Ectodermal cell (in vitro differentiated cells): Measurements from ENCODE around the gene ACSL1. TPM values are rescaled to one million over a fixed set of nuclear protein-coding genes. Genes with fewer than 3 reads are reported as not detected.

Source experiments
- H3K27ac ChIP-seq: 2 replicates; pipeline ENCODE4 v1.7.0; 2013; ENCODE audit warnings: mild to moderate bottlenecking, low read depth, low read length; ENCODE audit not compliant: insufficient read depth, poor library complexity, severe bottlenecking
- H3K27me3 ChIP-seq: 2 replicates; pipeline ENCODE4 v1.7.0; 2013; ENCODE audit warnings: mild to moderate bottlenecking, low read length; ENCODE audit not compliant: insufficient read depth, control insufficient read depth, poor library complexity, severe bottlenecking
- H3K36me3 ChIP-seq: one replicate; pipeline ENCODE4 v1.7.0; 2013; ENCODE audit warnings: low read length; ENCODE audit not compliant: control insufficient read depth, insufficient read depth
- H3K4me1 ChIP-seq: one replicate; pipeline ENCODE4 v1.7.0; 2013; ENCODE audit warnings: low read length; ENCODE audit not compliant: control insufficient read depth, insufficient read depth
- H3K4me3 ChIP-seq: 2 replicates; pipeline ENCODE4 v1.7.0; 2013; ENCODE audit warnings: low read depth, low read length, control low read depth; ENCODE audit not compliant: insufficient read depth
- H3K9me3 ChIP-seq: 2 replicates; pipeline ENCODE4 v1.7.0; 2013; ENCODE audit warnings: mild to moderate bottlenecking, low read length, moderate library complexity; ENCODE audit not compliant: control insufficient read depth
- WGBS, 2 experiments: methylation state at CpG; one replicate each; pipeline ENCODE4 v1.1.7; 2013; ENCODE audit warnings: missing lambda C conversion rate in 2 of 2; 5-methylcytosine and 5-hydroxymethylcytosine counted together
- polyA plus RNA-seq, 4 experiments: library from polyadenylated mRNA; stranded (reverse); fragments of 50-300 nt; gene quantifications; one replicate each; pipeline ENCODE4 v1.2.3, GENCODE V29; 2013

Gene ACSL1
- 2.5 TPM for polyA plus RNA-seq (2013, experiment 1 of 4)
- polyA plus RNA-seq (2013, experiment 2 of 4), result 1.6 TPM
- polyA plus RNA-seq (2013, experiment 3 of 4), result 1.9 TPM
- 1.5 TPM for polyA plus RNA-seq (2013, experiment 4 of 4)

GRCh38 chr4:184825896-184826690 is at the start of gene ACSL1:
Gene ACSL1, minus strand, starts transcription at chr4:184825968. Its CDS starts 22,454 bp downstream, at chr4:184803514.
- no peak within 1 kb of the TSS for H3K27ac ChIP-seq
- peaks cover 3% of the 10 kb centered on the region for H3K4me1 ChIP-seq
- peaks cover 75% of the 10 kb centered on the region for H3K27me3 ChIP-seq
- WGBS, 2 experiments, result 1 to 2% methylated on average over 94 of the region's 94 CpGs
- H3K9me3 ChIP-seq, result no peaks in the 10 kb centered on the region
- peak within 1 kb of the TSS; percentile 44 for H3K4me3 ChIP-seq
- H3K36me3 ChIP-seq, result no peaks in the 10 kb centered on the region

- no peaks in the 10 kb centered on the region for H3K9me3 ChIP-seq
- H3K27ac ChIP-seq, result no peak overlapping the region
- no peak overlapping the region for H3K4me3 ChIP-seq
- no peaks in the 10 kb centered on the region for H3K36me3 ChIP-seq
- 92 to 100% methylated on average over 2 of the region's 2 CpGs for WGBS, 2 experiments
- H3K4me1 ChIP-seq, result no peaks in the 10 kb centered on the region
- H3K27me3 ChIP-seq, result no peaks in the 10 kb centered on the region
These were observed 47.3 kb upstream of the ACSL1 start for GRCh38 chr4:184873054-184873453.

GRCh38 chr4:184870718-184871117 is 45.0 kb upstream of the ACSL1 start:
- Histone ChIP-seq H3K4me3 (no peak overlapping the region), H3K27ac (no peak overlapping the region), H3K27me3 (no peaks in the 10 kb centered on the region), H3K36me3 (no peaks in the 10 kb centered on the region), H3K4me1 (no peaks in the 10 kb centered on the region), H3K9me3 (no peaks in the 10 kb centered on the region)
- 62 to 63% methylated on average over 3 of the region's 4 CpGs for WGBS, 2 experiments

- no peaks in the 10 kb centered on the region for H3K27me3 ChIP-seq
- H3K4me3 ChIP-seq, result no peak overlapping the region
- WGBS, 2 experiments, result 89 to 96% methylated on average over 2 to 3 of the region's 3 CpGs
- no peaks in the 10 kb centered on the region for H3K9me3 ChIP-seq
- H3K4me1 ChIP-seq, result no peaks in the 10 kb centered on the region
- H3K36me3 ChIP-seq, result no peaks in the 10 kb centered on the region
- H3K27ac ChIP-seq, result no peak overlapping the region
These were observed 42.9 kb upstream of the ACSL1 start for GRCh38 chr4:184868623-184869022.

- no peak overlapping the region for H3K27ac ChIP-seq
- H3K4me3 ChIP-seq, result no peak overlapping the region
- WGBS, 2 experiments, result 70 to 82% methylated on average over 1 to 2 of the region's 3 CpGs
- H3K4me1 ChIP-seq, result no peaks in the 10 kb centered on the region
- no peaks in the 10 kb centered on the region for H3K9me3 ChIP-seq
- no peaks in the 10 kb centered on the region for H3K36me3 ChIP-seq
- no peaks in the 10 kb centered on the region for H3K27me3 ChIP-seq
These were observed 38.1 kb upstream of the ACSL1 start for GRCh38 chr4:184863916-184864315.

- 85 to 92% methylated on average over 4 to 5 of the region's 5 CpGs for WGBS, 2 experiments
- no peaks in the 10 kb centered on the region for H3K36me3 ChIP-seq
- H3K27me3 ChIP-seq, result no peaks in the 10 kb centered on the region
These were observed 35.3 kb upstream of the ACSL1 start for GRCh38 chr4:184861047-184861446.

GRCh38 chr4:184860018-184860779 is 34.4 kb upstream of the ACSL1 start:
- 90 to 95% methylated on average over 14 to 15 of the region's 15 CpGs for WGBS, 2 experiments

More at GRCh38 chr4:184861047-184861446, 35.3 kb upstream of the ACSL1 start:
- Histone ChIP-seq H3K9me3 (no peaks in the 10 kb centered on the region), H3K27ac (no peak overlapping the region), H3K4me3 (no peak overlapping the region), H3K4me1 (no peaks in the 10 kb centered on the region)

GRCh38 chr4:184857441-184858121 is 31.8 kb upstream of the ACSL1 start:
- WGBS, 2 experiments, result 80 to 84% methylated on average over 11 of the region's 11 CpGs
- Histone ChIP-seq H3K9me3 (no peaks in the 10 kb centered on the region), H3K36me3 (no peaks in the 10 kb centered on the region)

More at GRCh38 chr4:184860018-184860779, 34.4 kb upstream of the ACSL1 start:
- Histone ChIP-seq H3K4me1 (no peaks in the 10 kb centered on the region), H3K9me3 (no peaks in the 10 kb centered on the region), H3K27me3 (no peaks in the 10 kb centered on the region), H3K4me3 (no peak overlapping the region), H3K27ac (no peak overlapping the region), H3K36me3 (no peaks in the 10 kb centered on the region)

GRCh38 chr4:184856277-184856609 is 30.5 kb upstream of the ACSL1 start:
- WGBS, 2 experiments, result no CpG with 5 or more reads among the region's 1 CpG
- Histone ChIP-seq H3K27me3 (no peaks in the 10 kb centered on the region), H3K4me1 (no peaks in the 10 kb centered on the region), H3K4me3 (no peak overlapping the region), H3K9me3 (no peaks in the 10 kb centered on the region), H3K36me3 (no peaks in the 10 kb centered on the region), H3K27ac (no peak overlapping the region)

More at GRCh38 chr4:184857441-184858121, 31.8 kb upstream of the ACSL1 start:
- Histone ChIP-seq H3K27me3 (no peaks in the 10 kb centered on the region), H3K4me3 (no peak overlapping the region), H3K27ac (no peak overlapping the region), H3K4me1 (no peaks in the 10 kb centered on the region)

- Histone ChIP-seq H3K27me3 (no peaks in the 10 kb centered on the region), H3K36me3 (no peaks in the 10 kb centered on the region), H3K4me1 (no peaks in the 10 kb centered on the region), H3K9me3 (no peaks in the 10 kb centered on the region), H3K4me3 (no peak overlapping the region), H3K27ac (no peak overlapping the region)
- WGBS, 2 experiments, result 93 to 96% methylated on average over 6 of the region's 6 CpGs
These were observed 28.9 kb upstream of the ACSL1 start for GRCh38 chr4:184854673-184855072.
